SK-N-SH (cell line): ENCODE measurements around the gene MBD6.

Source experiments
- CHD2 ChIP-seq: fragments of 150-350 bp; IDR thresholded peaks from 2 replicates; pipeline ENCODE4 v1.6.1; 2018; ENCODE audit warnings: low read length; ENCODE audit not compliant: partially characterized antibody
- EZH2phosphoT487 ChIP-seq: fragments of 200-600 bp; sonication (generic); IDR thresholded peaks from 2 replicates; pipeline ENCODE4 v1.6.1; 2017; ENCODE audit warnings: low read depth, mixed run types, mild to moderate bottlenecking, antibody characterized with exemption, moderate library complexity, borderline replicate concordance
- FOXM1 ChIP-seq: IDR thresholded peaks from 2 replicates; pipeline ENCODE4 v1.4.0; 2012; ENCODE audit warnings: low read depth, mild to moderate bottlenecking
- JUND ChIP-seq: IDR thresholded peaks from 2 replicates; pipeline ENCODE4 v1.4.0; 2012
- POLR2AphosphoS5 ChIP-seq: IDR thresholded peaks from 2 replicates; pipeline ENCODE4 v1.6.1; 2012; ENCODE audit warnings: low read depth, low read length
- RAD21 ChIP-seq: IDR thresholded peaks from 2 replicates; pipeline ENCODE4 v1.6.1; 2012; ENCODE audit warnings: mild to moderate bottlenecking, low read length
- YY1 ChIP-seq: IDR thresholded peaks from 2 replicates; pipeline ENCODE4 v1.4.0; 2012; ENCODE audit warnings: low read depth, mild to moderate bottlenecking
- TF ChIP-seq, protein P1 (sequence below): fragments of 150-350 bp; IDR thresholded peaks from 2 replicates; pipeline ENCODE4 v1.6.1; 2017; ENCODE audit warnings: antibody characterized with exemption, low read length, low read depth, borderline replicate concordance
- TF ChIP-seq, protein P2 (sequence below): fragments of 200-600 bp; sonication (generic); IDR thresholded peaks from 2 replicates; pipeline ENCODE4 v1.6.1; 2017; ENCODE audit warnings: antibody characterized with exemption, mild to moderate bottlenecking, moderate library complexity
- TF ChIP-seq, protein P3 (sequence below): IDR thresholded peaks from 2 replicates; pipeline ENCODE4 v1.4.0; 2012; ENCODE audit warnings: low read depth

DNA sequence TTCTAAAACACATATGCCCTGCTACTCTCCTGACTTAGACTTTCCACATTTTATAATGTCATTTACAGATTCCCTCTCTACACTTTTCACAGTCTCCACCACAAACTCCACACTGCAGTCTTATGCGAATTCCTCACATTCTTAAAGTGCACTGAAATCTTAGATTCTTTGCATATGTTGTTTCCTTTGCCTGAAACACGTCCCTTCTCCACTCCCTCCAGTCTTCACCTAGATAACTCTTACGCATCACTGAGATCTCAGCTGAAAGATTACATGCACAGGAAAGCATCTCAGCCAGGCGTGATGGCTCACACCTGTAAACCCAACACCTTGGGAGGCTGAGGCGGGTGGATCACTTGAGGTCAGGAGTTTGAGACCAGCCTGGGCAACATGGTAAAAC, 39.2 kb upstream of the MBD6 start:
- TF ChIP-seq CHD2 (no peak), JUND (no peak), EZH2phosphoT487 (no peak), FOXM1 (no peak), POLR2AphosphoS5 (no peak), RAD21 (no peak), YY1 (no peak)
- TF ChIP-seq, protein P1, sequence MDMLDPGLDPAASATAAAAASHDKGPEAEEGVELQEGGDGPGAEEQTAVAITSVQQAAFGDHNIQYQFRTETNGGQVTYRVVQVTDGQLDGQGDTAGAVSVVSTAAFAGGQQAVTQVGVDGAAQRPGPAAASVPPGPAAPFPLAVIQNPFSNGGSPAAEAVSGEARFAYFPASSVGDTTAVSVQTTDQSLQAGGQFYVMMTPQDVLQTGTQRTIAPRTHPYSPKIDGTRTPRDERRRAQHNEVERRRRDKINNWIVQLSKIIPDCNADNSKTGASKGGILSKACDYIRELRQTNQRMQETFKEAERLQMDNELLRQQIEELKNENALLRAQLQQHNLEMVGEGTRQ = no peak
- TF ChIP-seq, protein P2, sequence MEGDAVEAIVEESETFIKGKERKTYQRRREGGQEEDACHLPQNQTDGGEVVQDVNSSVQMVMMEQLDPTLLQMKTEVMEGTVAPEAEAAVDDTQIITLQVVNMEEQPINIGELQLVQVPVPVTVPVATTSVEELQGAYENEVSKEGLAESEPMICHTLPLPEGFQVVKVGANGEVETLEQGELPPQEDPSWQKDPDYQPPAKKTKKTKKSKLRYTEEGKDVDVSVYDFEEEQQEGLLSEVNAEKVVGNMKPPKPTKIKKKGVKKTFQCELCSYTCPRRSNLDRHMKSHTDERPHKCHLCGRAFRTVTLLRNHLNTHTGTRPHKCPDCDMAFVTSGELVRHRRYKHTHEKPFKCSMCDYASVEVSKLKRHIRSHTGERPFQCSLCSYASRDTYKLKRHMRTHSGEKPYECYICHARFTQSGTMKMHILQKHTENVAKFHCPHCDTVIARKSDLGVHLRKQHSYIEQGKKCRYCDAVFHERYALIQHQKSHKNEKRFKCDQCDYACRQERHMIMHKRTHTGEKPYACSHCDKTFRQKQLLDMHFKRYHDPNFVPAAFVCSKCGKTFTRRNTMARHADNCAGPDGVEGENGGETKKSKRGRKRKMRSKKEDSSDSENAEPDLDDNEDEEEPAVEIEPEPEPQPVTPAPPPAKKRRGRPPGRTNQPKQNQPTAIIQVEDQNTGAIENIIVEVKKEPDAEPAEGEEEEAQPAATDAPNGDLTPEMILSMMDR = no peak
- TF ChIP-seq, protein P3, sequence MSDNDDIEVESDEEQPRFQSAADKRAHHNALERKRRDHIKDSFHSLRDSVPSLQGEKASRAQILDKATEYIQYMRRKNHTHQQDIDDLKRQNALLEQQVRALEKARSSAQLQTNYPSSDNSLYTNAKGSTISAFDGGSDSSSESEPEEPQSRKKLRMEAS = no peak
